Measurements from ENCODE around the gene SLC16A4.
"Not testable (repeated sequence)": the region's sequence is repeated elsewhere in the genome, so short reads cannot be mapped to it uniquely, and the experiment has no call there.

The SLC16A4 gene

GRCh38 chr1:110407260-110408210 lies 16.7 kb upstream of the SLC16A4 start, which contains the start of gene LAMTOR5:
Gene LAMTOR5, minus strand, starts transcription at chr1:110407694. Its CDS starts 74 bp downstream, at chr1:110407620.
- peak; percentile 91 for DNase-seq

GRCh38 chr1:110406407-110406806 lies 15.6 kb upstream of the SLC16A4 start:
- DNase-seq = not testable (repeated sequence)

- no peak for DNase-seq
Measured at GRCh38 chr1:110404401-110404800, 13.6 kb upstream of the SLC16A4 start.

GRCh38 chr1:110403805-110404204 lies 13.0 kb upstream of the SLC16A4 start:
- no peak for DNase-seq

- not testable (repeated sequence) for DNase-seq
Measured at GRCh38 chr1:110396259-110396958, 5.6 kb upstream of the SLC16A4 start.

- no peak for DNase-seq
Measured at GRCh38 chr1:110394493-110394820, 3.6 kb upstream of the SLC16A4 start.

GRCh38 chr1:110393691-110394492 lies 3.1 kb upstream of the SLC16A4 start:
- peak; percentile 83 for DNase-seq

GRCh38 chr1:110393286-110393685 lies 2.5 kb upstream of the SLC16A4 start:
- DNase-seq = no peak

GRCh38 chr1:110390096-110390495 lies 730 bp downstream of the SLC16A4 start:
- DNase-seq = peak; percentile 74

- DNase-seq = no peak
Measured at GRCh38 chr1:110387048-110387754, 3.6 kb downstream of the SLC16A4 start.

GRCh38 chr1:110385369-110385768 lies 5.5 kb downstream of the SLC16A4 start:
- no peak for DNase-seq

- DNase-seq = no peak
Measured at GRCh38 chr1:110384581-110385321, 6.1 kb downstream of the SLC16A4 start.

GRCh38 chr1:110383251-110383990 lies 7.4 kb downstream of the SLC16A4 start:
- DNase-seq = peak; percentile 56

- no peak for DNase-seq
Measured at GRCh38 chr1:110380672-110381283, 10.0 kb downstream of the SLC16A4 start.

GRCh38 chr1:110375490-110375889 lies 15.3 kb downstream of the SLC16A4 start:
- DNase-seq = no peak

- DNase-seq = peak; percentile 69
Measured at GRCh38 chr1:110370827-110371226, 20.0 kb downstream of the SLC16A4 start.

GRCh38 chr1:110364221-110364620 lies 26.6 kb downstream of the SLC16A4 start:
- DNase-seq = no peak

GRCh38 chr1:110361856-110362255 lies 29.0 kb downstream of the SLC16A4 start:
- no peak for DNase-seq

- no peak for DNase-seq
Measured at GRCh38 chr1:110360431-110360830, 30.4 kb downstream of the SLC16A4 start.

GRCh38 chr1:110356379-110356778 lies 34.4 kb downstream of the SLC16A4 start:
- no peak for DNase-seq
